HUES64 (cell line): ENCODE measurements around the gene PRELID3B.

ENCODE experiments used
- H3K27ac ChIP-seq: 2 replicates; pipeline ENCODE4 v1.7.0; 2013; ENCODE audit warnings: low read depth, low read length, inconsistent platforms
- H3K27me3 ChIP-seq: 2 replicates; pipeline ENCODE4 v1.6.1; 2013; ENCODE audit warnings: mild to moderate bottlenecking, low read length; ENCODE audit not compliant: insufficient read depth
- H3K36me3 ChIP-seq: 2 replicates; pipeline ENCODE4 v1.6.1; 2013; ENCODE audit warnings: mild to moderate bottlenecking, low read length; ENCODE audit not compliant: insufficient read depth
- H3K4me1 ChIP-seq: 2 replicates; pipeline ENCODE4 v1.6.1; 2013; ENCODE audit warnings: mild to moderate bottlenecking, low read length, moderate library complexity; ENCODE audit not compliant: insufficient read depth
- H3K4me3 ChIP-seq: 2 replicates; pipeline ENCODE4 v1.5.1; 2013; ENCODE audit warnings: mild to moderate bottlenecking, low read length, moderate library complexity
- H3K9ac ChIP-seq: 2 replicates; pipeline ENCODE4 v1.6.1; 2013; ENCODE audit warnings: mild to moderate bottlenecking, low read depth, low read length
- H3K9me3 ChIP-seq: 2 replicates; pipeline ENCODE4 v1.6.1; 2013; ENCODE audit warnings: low read depth, low read length; ENCODE audit not compliant: insufficient read depth
- WGBS: fragments of 150-250, 120-280 bp; methylation state at CpG from one replicate; pipeline ENCODE4 v1.1.7; 2013; ENCODE audit warnings: missing lambda C conversion rate; 5-methylcytosine and 5-hydroxymethylcytosine counted together

PRELID3B gene

GRCh38 chr20:58991715-58992114, 50.9 kb downstream of the PRELID3B start:
- H3K4me1 ChIP-seq: no peaks in the 10 kb centered on the region

DNA sequence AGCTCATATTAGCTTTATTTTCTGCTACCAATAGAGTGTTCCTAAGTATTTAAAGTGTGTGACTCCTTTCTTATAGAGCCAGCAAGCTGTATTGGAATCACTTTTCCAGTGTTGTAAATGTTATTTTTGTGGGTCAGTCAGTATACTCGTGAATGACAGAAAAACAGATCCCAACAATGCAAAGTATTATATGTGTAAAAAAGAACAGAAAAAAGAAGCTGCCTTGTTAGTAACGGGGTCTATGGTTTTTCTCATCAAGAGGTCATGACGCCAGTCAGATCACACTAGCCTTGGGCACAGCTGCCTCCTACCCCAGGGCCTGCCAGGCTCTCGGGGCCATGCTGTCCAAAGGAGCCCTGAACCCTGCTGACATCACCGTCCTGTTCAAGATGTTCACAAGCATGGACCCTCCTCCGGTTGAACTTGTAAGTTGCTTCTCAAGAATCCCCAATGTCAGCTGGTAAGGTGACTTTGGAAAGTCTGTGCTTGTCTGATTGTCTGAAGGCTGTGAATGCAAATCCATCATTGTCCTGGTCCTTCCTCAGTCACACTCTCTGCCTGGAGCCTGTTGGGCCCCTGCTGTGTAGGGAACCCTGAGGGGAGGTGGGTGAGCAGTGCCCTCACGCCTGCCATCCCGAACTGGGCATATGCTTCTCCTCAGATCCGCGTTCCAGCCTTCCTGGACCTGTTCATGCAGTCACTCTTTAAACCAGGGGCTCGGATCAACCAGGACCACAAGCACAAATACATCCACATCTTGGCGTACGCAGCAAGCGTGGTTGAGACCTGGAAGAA, 51.7 kb downstream of the PRELID3B start:
- H3K9ac ChIP-seq: no peak overlapping the region

More at GRCh38 chr20:58991715-58992114, 50.9 kb downstream of the PRELID3B start:
- 97% methylated on average over 9 of the region's 9 CpGs for WGBS
- H3K9ac ChIP-seq: no peak overlapping the region
- H3K27me3 ChIP-seq: no peaks in the 10 kb centered on the region
- H3K4me3 ChIP-seq: no peak overlapping the region
- no peaks in the 10 kb centered on the region for H3K9me3 ChIP-seq
- no peak overlapping the region for H3K27ac ChIP-seq
- H3K36me3 ChIP-seq: peaks cover 98% of the 10 kb centered on the region

DNA sequence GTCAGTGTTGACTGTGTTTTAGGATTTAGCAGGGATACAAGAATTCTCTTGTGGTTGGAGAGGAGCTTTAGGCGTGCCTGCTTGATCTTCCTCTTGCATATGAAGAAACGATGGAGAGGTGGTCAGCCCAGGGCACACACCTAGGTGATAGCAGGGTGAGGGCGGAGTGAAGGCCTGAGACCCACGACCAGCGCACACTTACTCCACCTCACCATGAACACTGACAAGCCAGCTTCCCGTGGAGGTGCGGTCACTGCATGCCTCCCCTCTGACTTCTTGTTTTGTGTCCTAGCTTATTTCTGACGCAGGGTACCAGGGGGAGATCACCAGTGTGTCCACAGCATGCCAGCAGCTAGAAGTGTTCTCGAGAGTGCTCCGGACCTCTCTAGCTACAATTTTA, 53.4 kb downstream of the PRELID3B start:
- Histone ChIP-seq H3K9ac (no peak overlapping the region), H3K9me3 (no peaks in the 10 kb centered on the region), H3K27ac (no peak overlapping the region), H3K4me1 (peaks cover 2% of the 10 kb centered on the region; the same call in 1 of the 2 replicates), H3K36me3 (peaks cover 90% of the 10 kb centered on the region), H3K27me3 (no peaks in the 10 kb centered on the region), H3K4me3 (no peak overlapping the region)
- WGBS: 97% methylated on average over 10 of the region's 10 CpGs

More for the DNA sequence above, 51.7 kb downstream of the PRELID3B start:
- Histone ChIP-seq H3K27me3 (no peaks in the 10 kb centered on the region), H3K27ac (no peak overlapping the region), H3K4me3 (no peak overlapping the region), H3K36me3 (peaks cover 98% of the 10 kb centered on the region), H3K9me3 (no peaks in the 10 kb centered on the region), H3K4me1 (no peaks in the 10 kb centered on the region)
- 93% methylated on average over 14 of the region's 14 CpGs for whole genome bisulfite sequencing

GRCh38 chr20:58988565-58988882, 54.1 kb downstream of the PRELID3B start:
- Histone ChIP-seq H3K4me1 (peaks cover 6% of the 10 kb centered on the region; the same call in 1 of the 2 replicates), H3K9me3 (no peaks in the 10 kb centered on the region), H3K27ac (no peak overlapping the region), H3K27me3 (no peaks in the 10 kb centered on the region), H3K9ac (no peak overlapping the region), H3K36me3 (peaks cover 83% of the 10 kb centered on the region), H3K4me3 (no peak overlapping the region)
- WGBS: 94% methylated on average over 6 of the region's 6 CpGs

DNA sequence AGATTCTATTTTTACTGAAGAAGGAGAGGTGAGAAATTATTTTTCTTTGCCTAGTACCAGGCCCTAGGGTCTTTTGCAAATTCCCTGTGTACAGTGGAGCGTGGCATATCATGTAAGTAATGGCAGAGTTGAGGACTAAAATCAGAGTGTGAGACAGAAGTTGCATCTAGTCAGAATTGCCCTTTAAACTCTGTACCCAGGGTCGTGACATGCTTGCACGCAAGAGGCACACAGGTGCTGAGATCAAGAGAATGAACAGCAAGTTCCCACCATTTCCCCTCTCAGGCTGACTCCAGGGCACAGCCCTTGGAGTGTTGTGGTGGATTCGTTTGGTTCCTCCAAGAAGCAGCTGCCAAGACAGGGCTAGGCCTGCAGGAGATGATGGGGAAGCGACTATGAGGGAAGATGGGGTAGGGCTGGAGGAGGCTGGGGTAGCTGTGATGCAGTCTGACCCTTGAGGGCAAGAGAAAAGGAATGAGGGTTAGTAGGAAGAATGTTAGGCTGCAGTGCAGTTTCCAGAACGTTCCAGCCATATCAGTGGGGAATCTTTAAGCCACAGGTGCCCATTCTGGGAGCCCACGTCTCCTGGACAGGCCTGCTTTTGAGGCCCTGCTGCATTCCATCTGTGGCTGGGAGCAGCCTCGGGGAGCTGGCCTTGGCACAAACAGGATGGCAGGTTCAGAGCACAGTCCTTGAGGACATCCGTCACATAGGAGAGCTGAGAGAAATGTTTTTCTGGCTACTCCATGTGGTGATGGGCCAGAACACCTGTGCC, 54.6 kb downstream of the PRELID3B start:
- no peaks in the 10 kb centered on the region for H3K9me3 ChIP-seq
- 94% methylated on average over 9 of the region's 9 CpGs for WGBS
- H3K36me3 ChIP-seq: peaks cover 78% of the 10 kb centered on the region
- H3K27ac ChIP-seq: no peak overlapping the region
- H3K4me1 ChIP-seq: peaks cover 6% of the 10 kb centered on the region; the same call in 1 of the 2 replicates
- H3K27me3 ChIP-seq: no peaks in the 10 kb centered on the region
- no peak overlapping the region for H3K9ac ChIP-seq
- H3K4me3 ChIP-seq: no peak overlapping the region

DNA sequence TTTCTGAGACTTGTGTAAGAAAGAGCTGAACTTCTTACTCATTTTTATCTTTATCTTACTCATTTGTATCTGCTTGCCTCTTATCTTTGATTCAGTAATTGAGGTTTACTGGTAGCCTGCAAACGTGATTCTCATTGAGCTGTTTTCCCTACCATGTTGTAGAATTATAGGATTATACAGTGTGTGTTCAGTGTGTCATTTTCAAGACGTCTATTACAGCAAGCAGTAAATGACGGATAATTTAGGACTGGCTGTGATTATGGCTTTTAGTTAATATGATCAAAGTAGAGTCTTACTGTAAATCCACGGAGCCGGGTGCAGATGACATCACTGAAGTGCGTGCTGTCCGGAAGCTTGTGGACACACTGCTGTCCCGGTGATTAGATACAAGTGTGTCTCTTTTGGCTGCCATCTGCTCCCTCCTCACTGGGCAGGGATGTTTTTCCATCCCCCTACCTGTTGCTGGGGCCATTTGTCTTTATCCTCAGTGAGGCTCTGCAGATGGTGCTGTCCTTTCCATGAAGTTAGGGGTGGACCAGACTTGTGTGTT, 55.5 kb downstream of the PRELID3B start:
- no peaks in the 10 kb centered on the region for H3K9me3 ChIP-seq
- H3K27me3 ChIP-seq: no peaks in the 10 kb centered on the region
- 93% methylated on average over 8 of the region's 8 CpGs for WGBS
- peaks cover 6% of the 10 kb centered on the region; the same call in 1 of the 2 replicates for H3K4me1 ChIP-seq
- H3K36me3 ChIP-seq: peaks cover 69% of the 10 kb centered on the region
- no peak overlapping the region for H3K9ac ChIP-seq
- H3K27ac ChIP-seq: no peak overlapping the region
- no peak overlapping the region for H3K4me3 ChIP-seq

GRCh38 chr20:58986286-58986967, 56.2 kb downstream of the PRELID3B start:
- Histone ChIP-seq H3K4me3 (no peak overlapping the region), H3K27me3 (no peaks in the 10 kb centered on the region), H3K4me1 (peaks cover 6% of the 10 kb centered on the region; the same call in 1 of the 2 replicates), H3K27ac (no peak overlapping the region), H3K9me3 (no peaks in the 10 kb centered on the region), H3K9ac (no peak overlapping the region), H3K36me3 (peaks cover 62% of the 10 kb centered on the region)
- 94% methylated on average over 9 of the region's 9 CpGs for WGBS

GRCh38 chr20:58985656-58986055, 56.9 kb downstream of the PRELID3B start:
- Histone ChIP-seq H3K4me1 (peaks cover 6% of the 10 kb centered on the region; the same call in 1 of the 2 replicates), H3K27ac (no peak overlapping the region), H3K36me3 (peaks cover 55% of the 10 kb centered on the region), H3K9ac (no peak overlapping the region), H3K27me3 (no peaks in the 10 kb centered on the region), H3K9me3 (no peaks in the 10 kb centered on the region), H3K4me3 (no peak overlapping the region)
- WGBS: 100% methylated on average over 5 of the region's 5 CpGs

DNA sequence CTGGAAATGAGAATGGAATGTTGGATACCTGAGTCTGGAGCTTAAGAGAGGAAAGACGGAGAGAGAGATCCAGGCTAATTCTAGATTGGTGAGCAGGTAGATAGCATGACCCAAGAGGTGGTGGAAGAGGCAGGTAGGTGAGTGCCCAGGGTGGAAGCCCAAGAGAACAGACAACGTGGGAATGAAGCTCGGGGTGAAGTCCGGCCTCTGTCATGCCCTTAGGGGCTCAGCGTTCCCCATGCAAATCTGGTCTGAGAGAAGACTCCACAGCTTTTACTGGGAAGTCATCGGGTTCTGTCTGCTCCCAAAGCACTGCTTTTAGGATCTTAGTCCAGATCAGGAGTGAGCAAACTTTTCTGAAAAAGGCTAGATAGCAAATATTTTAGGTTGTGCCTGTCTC, 57.9 kb downstream of the PRELID3B start:
- Histone ChIP-seq H3K9me3 (no peaks in the 10 kb centered on the region), H3K36me3 (peaks cover 47% of the 10 kb centered on the region), H3K4me1 (peaks cover 6% of the 10 kb centered on the region; the same call in 1 of the 2 replicates), H3K27me3 (no peaks in the 10 kb centered on the region), H3K4me3 (no peak overlapping the region), H3K9ac (no peak overlapping the region), H3K27ac (no peak overlapping the region)
- 85% methylated on average over 6 of the region's 6 CpGs for WGBS
